Activated naive CD8-positive, alpha-beta T cell treated with anti-CD3 and anti-CD28 coated beads, Interleukin-2, amount 50 U/mL, for 16 hours (primary cell): ENCODE data around the gene TADA2B.
"Not testable (repeated sequence)": the region's sequence is repeated elsewhere in the genome, so short reads cannot be mapped to it uniquely, and the experiment has no call there.

Experiments used
- DNase-seq: peaks from one replicate; pipeline ENCODE4 v3.0.0-alpha.2; 2020; ENCODE audit warnings: low read depth, low spot score

Gene TADA2B

DNA sequence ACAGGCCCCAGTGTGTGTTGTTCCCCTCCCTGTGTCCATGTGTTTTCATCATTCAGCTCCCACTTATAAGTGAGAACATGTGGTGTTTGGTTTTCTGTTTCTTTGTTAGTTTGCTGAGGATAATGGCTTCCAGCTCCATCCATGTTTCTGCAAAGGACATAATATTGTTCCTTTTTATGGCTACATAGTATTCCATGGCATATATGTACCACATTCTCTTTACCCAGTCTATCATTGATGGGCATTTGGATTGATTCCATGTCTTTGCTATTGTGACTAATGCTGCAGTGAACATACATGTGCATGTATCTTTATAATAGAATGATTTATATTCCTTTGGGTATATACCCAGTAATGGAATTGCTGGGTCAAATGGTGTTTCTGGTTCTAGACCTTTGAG lies 36.3 kb downstream of the TADA2B start:
- DNase-seq, result not testable (repeated sequence)

DNA sequence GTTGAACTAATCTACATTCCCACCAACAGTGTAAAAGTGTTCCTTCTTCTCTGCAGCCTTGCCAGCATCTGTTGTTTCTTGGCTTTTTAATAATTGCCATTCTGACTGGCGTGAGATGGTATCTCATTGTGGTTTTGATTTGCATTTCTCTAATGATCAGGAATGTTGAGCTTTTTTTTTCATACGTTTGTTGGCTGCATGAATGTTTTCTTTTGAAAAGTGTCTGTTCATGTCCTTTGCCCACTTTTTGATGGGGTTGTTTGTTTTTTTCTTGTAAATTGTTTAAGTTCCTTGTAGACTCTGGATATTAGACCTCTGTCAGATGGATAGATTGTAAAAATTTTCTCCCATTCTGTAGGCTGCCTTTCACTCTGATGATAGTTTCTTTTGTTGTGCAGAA lies 36.7 kb downstream of the TADA2B start:
- not testable (repeated sequence) for DNase-seq

DNA sequence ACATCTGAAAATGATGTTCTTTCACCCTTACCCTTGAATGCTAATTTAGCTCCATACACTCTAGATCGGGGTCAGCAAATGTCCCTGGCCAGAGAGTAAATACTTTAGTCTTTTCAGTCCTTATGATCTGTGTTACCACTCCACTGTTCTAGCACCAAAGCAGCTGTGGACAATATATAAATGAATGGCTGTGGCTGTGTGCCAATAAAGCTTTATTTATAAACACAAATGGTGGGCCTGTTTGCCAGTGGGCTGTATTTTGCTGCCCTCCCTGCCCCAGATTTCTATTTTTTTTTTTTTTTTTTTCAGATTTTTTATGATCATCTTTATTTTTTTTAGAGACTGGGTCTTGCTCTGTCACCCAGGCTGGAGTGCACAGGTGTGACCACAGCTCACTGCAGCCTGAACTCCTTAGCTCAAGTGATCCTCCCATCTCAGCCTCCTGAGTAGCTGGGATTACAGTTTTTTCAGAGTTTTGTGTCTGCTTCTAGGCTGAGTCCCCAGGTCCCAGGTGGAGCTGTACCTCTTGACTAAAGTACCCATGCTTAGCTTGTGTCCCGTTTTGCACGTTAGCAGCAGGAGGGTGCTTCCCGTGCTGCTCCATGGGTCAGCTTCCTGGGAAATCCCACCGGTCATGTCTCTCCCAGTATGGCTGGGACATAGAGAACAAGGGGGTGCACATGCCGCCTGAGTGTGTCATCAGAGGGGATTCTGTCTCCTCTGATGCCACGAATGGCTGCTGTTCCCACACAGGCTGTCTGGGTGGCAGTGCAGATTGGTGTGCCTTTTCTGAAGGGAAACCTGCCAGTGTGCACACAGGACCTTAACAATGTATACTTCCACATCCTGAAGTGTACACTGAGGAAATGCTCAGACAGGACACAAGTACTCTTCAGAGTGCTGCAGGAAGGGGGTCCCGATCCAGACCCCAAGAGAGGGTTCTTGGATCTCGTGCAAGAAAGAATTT lies 40.7 kb downstream of the TADA2B start:
- DNase-seq, result no peak

DNA sequence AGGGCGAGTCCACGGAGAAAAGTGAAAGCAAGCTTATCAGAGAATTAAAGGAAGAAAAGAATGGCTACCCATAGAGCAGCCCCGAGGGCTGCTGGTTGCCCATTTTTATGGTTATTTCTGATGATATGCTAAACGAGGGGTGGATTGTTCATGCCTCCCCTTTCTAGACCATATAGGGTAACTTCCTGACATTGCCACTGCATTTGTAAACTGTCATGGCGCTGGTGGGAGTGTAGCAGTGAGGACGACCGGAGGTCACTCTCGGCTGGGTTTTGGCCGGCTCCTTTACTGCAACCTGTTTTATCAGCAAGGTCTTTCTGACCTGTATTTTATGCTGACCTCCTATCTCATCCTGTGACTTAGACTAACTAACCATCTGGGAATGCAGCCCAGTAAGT lies 41.4 kb downstream of the TADA2B start:
- not testable (repeated sequence) for DNase-seq

DNA sequence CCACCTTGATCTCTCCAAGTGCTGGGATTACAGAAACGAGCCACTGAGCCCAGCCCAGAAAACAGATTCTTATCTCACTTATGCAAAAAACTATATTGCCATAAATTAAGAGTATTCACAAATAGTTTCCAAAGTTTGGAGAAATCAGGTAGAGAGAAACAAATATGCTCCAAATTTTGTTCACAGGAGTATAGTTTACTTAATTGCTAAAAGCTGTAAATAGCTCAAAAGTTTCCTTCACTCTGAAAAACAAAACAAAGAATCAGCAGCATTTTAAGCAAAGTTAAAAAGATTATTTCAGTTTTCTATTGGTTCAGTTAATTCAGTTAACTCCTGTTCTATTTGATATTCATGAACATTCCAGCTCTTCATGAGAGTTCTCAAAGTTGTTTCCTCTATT lies 43.2 kb downstream of the TADA2B start:
- no peak for DNase-seq

DNA sequence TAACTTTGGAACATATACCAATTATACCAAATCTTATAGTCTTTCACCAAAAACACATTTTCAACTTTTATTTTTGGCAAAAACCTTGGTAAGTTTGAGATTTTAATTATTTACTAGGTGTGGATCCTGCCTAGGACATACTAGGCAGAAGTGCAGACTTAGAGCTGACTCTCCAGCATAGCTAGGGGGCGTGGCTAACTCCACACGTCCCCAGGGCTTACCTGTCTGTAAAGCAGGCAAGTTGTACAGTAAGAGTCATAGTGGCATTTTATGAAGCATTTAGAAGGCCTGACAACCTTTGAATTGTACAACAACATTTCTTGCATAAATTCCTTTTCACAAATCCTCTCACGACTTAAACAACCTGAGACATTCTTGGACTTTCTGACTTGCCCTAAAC lies 43.9 kb downstream of the TADA2B start:
- DNase-seq, result no peak

DNA sequence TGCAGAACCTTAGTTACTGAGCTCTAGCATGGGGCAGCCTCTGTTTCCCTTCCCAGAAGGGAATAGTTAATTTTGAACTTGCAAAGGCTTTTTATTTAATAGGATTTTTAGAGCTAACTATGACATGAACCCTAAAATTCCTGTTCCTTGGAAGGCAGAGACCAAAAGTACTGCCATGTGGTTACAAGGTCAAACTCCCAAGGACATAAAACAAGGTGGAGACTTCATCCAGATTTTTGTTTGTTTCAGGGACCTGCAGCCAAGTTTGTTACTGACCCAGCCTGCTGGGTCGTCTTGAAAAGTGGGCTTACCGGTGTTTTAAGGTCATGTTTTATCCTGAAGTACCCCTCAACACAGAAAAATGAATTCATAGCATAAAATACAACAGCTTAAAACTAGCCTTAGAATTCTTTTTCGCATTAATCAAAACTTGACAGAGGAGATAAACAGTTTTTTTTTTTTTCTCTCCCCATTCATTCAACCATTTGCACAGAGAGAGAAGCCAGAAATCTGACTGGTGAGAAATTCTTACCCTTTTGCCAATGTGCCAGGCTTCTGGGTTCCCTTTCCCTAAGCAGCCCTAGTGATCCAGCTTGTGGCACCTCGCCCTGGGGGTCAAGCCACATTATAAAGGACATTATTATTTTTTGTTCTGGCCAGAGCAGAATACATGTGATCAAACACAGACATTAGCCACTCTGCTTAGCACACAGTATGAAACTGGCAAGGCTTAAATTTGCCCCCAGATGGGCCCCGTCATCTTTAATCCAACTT lies 46.2 kb downstream of the TADA2B start:
- no peak for DNase-seq

DNA sequence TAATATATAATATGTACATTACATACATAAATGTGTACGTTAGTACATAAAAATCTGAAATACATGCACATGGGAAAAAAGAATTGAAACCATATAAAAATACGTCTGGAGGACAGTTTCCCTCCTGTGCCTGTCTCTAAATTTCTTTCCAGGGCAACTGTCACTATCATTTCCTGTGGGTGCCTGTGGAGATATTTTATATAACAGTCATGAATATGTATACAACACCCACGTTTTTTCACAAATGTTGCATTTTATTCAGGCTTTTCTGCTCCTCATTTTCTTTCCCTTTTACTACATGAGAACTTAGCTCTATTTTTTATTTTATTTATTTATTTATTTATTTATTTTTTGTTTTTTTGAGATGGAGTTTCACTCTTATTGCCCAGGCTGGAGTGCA lies 48.9 kb downstream of the TADA2B start:
- DNase-seq, result no peak

DNA sequence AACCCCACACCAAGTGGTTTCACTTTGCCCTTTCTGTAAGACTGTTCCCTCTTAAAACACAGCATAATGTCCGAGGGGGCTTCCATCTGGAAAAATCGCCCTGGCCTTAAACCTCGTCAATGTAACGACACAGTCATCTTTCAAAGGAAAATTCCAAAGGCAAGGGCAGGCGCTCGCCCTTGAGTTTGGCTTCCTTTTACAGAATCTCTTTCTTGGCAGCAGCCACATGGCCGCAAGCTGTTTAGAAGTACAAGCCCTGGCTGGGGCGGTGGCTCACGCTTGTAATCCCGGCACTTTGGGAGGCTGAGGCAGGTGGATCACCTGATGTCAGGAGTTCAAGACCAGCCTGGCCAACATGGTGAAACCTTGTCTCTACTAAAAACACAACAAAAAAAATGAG lies 51.7 kb downstream of the TADA2B start:
- DNase-seq, result no peak

DNA sequence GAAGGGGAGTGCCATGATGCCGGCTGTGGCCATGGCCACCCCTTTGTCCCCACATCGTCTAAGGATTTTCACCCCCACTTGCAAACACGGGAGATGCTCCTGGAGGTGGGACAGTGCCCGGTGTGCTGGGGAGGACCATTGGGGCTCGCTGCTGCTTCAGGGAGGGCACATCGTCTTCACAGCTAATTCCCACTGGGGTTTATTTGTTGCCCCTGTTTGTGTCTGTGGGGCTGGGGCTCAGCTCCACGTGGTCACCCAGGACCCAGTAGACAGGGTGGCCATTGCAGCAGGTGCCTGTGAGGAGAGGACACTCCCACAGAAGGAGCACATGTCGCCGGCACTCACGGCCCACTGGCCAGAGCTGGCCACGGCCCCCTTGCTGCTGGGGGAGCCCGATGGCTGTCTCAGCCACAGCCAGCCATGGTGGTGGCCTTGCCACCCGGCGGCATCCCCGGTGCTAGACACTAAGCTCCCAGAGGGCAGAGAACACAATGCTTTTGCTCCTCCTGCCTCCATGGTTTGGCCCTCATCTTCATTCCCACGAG lies 52.5 kb downstream of the TADA2B start:
- DNase-seq, result no peak

DNA sequence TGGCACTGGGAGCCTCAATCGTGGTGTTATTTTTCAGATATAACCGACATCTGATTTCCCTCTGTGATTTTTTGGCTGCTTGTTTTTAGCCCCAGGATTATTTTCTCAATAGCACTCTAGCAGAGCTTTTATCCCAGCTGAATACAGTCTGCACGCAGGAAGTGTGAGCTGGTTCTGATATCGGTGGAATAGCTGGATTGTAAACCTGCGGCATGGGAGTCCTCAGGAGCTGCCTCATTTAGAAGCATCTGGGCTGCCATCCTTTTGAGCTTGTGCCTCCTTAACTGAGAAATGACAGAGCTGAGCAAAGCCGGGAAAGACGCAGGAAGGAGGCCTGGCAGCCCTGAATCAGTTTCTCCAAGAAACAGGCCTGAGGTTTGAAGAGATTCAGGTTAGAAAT lies 53.1 kb downstream of the TADA2B start:
- no peak for DNase-seq

DNA sequence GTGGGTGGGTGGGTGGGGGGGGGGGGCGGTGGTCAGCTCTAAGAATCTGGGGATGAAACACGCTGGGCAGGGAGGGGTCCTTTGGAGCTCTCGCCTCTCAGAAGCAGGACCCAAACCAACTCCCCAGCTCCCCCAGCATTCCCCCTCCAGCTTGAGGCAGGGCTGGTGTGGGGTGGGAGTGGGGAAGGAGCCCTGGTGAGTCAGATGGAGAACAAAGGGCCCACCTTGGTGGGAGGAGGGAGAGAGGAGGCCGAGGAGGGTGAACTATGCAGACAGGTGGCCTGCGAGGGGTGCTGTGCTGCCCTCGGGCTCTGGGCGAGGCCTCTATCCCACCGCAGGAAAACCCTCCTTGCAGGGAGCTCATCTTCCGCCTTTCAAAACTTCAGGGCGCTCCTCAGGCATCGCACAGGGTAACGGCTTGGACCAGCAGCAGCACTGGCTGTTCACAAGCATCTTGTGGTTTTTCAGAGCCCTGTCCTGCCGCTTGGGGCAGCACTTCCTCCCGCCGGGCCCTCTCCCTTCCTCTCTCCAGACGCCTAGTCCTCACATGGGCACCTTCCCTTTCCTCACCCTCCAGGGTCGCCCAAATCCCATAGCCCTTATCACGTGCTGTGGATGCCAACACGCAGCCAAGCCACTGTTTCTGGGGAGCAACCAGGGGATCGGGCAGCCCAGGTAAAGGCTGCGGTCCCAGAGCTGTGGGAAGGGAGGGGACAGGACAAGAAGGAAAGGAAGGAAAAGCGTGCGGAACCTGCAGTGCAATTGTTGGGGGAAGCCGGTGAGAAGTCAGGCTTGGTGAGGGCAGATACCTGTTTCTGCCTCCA lies 58.7 kb downstream of the TADA2B start:
- DNase-seq, result no peak

DNA sequence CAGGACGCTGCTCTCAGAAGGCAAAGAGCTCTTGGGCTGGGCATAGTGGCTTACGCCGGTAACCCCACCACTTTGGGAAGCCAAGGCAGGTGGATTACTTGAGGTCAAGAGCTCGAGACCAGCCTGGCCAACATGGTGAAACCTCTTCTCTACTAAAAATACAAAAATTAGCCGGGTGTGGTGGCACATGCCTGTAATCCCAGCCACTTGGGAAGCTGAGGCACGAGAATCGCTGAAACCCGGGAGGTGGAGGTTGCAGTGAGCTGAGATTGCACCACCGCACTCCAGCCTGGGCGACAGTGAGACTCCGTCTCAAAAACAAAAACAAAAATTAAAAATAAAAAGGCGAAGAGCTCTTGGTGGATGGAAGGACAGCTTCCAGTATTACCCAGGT lies 59.3 kb downstream of the TADA2B start:
- not testable (repeated sequence) for DNase-seq

DNA sequence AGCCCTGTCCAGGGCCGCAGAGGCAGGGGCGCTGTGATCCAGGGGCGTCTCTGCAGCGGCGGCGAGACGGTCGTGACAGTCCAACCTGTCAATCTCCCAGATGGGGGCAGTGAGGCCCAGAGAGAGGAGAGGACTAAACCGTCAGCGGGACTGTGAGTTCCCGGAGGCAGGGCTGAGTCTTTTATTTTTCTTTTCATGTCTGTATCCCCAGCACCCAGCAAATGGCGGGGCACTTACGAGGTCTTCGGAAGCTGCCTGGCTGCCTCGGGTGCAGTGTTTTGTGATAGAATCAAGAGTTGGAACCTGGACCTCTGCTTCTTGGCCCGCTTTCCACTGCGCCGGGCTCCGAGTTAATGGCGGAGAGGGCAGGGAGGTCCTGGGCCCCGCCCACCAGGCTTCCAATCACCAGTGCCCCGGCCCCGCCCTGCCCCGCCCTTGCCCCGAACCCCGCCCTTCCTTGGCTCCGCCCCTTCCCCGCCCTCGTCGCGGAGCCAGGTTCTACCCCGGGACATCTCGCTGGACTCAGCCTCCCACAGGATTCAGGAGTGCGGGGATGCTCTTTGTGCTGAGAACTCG lies 59.9 kb downstream of the TADA2B start:
- peak; percentile 63 for DNase-seq

DNA sequence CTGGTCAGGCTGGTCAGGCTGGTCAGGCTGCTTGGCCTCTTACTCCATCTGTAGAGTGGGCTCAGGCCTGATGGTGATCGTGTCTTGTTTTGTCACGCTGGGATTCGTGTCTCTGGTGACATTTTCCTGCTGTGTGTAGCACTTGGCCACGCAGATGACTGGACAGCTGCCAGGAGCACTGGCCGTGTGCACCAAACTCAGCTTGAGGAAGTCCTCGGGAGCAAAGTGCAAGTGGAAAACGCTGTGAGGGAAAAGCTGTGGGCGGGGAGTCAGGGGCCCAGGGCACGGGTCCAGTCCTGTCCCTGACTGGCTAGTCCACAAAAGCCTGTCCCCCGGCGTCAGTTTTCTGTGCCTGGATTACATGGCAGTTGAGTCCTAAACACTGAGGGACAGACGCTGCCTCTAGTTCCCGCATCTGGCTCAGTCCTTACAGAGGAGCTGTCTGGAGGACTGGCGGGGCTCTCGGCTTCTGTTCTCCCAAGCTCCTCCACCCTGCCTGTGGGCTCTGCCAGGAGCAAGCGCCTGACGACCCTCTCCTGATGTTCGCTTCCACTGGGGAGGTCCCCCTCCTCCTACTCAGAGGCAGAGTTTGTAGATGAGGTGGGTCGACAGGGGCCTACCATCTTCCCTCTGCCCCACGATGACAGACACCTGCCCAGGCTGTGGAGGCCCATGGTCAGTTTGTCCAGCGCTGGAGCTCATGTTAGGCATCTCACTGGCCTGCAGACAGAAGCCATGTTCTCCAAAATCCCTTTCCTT lies 60.6 kb downstream of the TADA2B start:
- no peak for DNase-seq

DNA sequence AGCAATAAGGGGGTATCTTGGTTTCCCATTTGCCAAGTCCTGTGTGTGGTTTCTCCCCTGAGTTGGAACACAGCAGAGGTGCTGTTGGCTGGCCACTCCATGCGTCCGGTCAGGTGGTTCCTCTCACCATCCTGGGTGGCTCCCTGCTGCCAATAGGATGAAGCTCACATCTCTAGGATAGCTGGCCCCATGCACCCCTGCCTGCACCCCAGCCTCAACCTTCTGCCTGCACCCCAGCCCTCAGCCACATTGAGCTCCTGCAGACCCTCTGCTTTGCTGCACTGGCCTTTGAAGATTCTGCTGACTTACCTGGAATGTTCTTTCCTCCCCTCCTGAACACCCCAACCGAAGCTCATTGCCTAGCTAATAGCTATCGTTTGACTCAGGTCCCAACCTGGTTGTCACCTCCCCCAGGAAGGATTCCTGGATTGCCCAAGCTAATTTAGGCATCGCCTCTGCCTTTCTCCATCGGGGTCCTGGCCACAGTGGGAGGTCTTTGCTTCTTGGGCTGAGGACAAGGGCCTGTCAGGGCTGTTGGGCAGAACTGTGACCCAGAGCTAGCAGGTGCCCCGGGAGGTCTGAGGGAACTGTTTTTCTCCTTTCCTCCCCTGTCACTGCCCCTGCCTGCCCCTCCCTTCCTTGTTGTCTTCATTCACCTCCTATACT lies 61.3 kb downstream of the TADA2B start:
- no peak for DNase-seq

DNA sequence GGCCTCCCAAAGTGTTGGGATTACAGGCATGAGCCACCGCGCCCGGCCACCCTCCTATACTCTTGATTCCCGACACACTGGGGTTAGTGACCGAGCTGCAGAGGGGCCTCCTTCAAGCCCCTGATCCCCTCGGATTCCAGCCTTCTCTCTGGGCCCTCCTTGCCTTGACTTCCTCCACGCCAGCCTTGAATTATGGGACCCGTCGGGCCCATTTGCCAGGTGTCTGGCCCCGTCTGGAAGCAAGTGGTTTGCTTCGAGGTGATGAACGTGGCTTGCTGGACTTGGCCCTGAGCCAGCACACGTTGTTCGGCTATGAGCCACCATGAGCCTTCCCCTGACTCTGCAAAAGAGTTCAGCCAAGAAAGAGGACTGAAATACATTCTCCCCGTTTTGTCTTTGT lies 62.1 kb downstream of the TADA2B start:
- no peak for DNase-seq

DNA sequence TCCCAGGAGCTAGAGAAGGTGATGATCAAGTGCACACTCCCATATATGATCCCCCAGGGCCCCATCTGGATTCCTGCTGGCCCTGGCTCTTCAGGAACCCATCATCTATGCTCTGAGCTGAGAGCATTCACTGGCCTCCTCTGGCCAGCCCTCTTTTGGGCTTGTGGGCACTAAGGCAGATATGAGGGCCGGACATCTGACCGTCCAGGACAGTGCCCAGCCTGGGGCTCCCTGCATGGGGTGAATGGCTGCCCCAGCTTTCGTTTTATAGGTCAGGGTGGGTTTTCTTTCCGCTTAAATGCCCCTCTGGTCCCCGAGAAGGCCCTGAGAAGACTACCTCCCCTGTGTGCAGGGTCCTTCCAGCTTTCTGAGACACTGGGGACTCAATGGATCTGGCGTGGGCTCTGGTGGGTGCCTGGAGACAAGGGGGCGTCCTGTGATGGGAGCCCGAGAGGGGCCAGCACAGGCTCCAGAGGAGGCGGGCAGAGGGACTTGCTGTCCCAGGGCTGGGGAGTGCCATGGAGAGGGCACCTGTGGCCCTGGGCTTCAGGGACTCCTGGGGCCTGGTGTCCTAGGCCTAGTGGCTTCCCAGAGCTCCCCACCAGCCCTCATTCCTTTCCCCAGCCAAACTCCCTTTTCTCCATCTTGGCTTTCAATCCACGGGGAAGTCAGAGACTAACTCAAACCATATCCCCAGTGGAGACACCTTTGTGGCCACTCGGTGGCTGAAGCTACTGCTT lies 64.2 kb downstream of the TADA2B start:
- DNase-seq, result no peak
